IMR-90 (cell line): ENCODE measurements around the gene CDC42EP2. TPM values are rescaled to one million over a fixed set of nuclear protein-coding genes. Genes with fewer than 3 reads are reported as not detected.
A peak's percentile ranks its signal among the peaks of the same experiment; 100 is the strongest.

Experiments used
- ATAC-seq: fragments of 200-7000 bp; cut with Tn5 transposase; 2 replicates; pipeline ENCODE4 v1.9.1; 2020; ENCODE audit warnings: low read depth, mild to moderate bottlenecking, moderate library complexity
- BruUV-seq: library from RNA; stranded (reverse); fragments of 400-500 nt; replicated peaks from 2 replicates; lab custom pipeline; 2021; lab: Mats Ljungman, UMichigan
- CTCF ChIA-PET: fragments of 300-600 bp; formaldehyde crosslinking; extraction: SDS; loops from one replicate; lab custom pipeline; 2021; ENCODE audit warnings: antibody characterized with exemption; lab: Yijun Ruan, JAX
- POLR2A ChIA-PET: fragments of 300-600 bp; sonication (Branson Sonifier 250); formaldehyde crosslinking; loops from one replicate; lab custom pipeline; 2022; ENCODE audit warnings: antibody characterized with exemption; ENCODE audit not compliant: unreplicated experiment; lab: Charles Lee
- DNase-seq: peaks from one replicate; pipeline ENCODE4 v3.0.0; 2013
- H2AFZ ChIP-seq: replicated peaks from 2 replicates; pipeline ENCODE3; 2013; ENCODE audit warnings: low read length, mild to moderate bottlenecking; ENCODE audit not compliant: poor library complexity
- H2AK5ac ChIP-seq: 2 replicates; pipeline ENCODE4 v1.6.1; 2013; ENCODE audit warnings: low read depth, low read length, inconsistent platforms
- H2AK9ac ChIP-seq: replicated peaks from 2 replicates; pipeline ENCODE3; 2013; ENCODE audit warnings: mild to moderate bottlenecking, low read depth, low read length, moderate library complexity; ENCODE audit not compliant: poor library complexity
- H2BK120ac ChIP-seq: 2 replicates; pipeline ENCODE4 v1.6.1; 2013; ENCODE audit warnings: low read depth, low read length, inconsistent platforms
- H2BK15ac ChIP-seq: 3 replicates; pipeline ENCODE4 v1.6.1; 2013; ENCODE audit warnings: low read depth, low read length, inconsistent platforms
- H2BK20ac ChIP-seq: 2 replicates; pipeline ENCODE4 v1.6.1; 2013; ENCODE audit warnings: low read depth, mild to moderate bottlenecking, inconsistent platforms, low read length, moderate library complexity
- H2BK5ac ChIP-seq: 2 replicates; pipeline ENCODE4 v1.6.1; 2013; ENCODE audit warnings: mild to moderate bottlenecking, low read depth, low read length, inconsistent platforms; ENCODE audit not compliant: poor library complexity, severe bottlenecking
- H3K14ac ChIP-seq: replicated peaks from 2 replicates; pipeline ENCODE4 v1.6.1; 2013; ENCODE audit warnings: low read depth, low read length, inconsistent platforms
- H3K18ac ChIP-seq: 2 replicates; pipeline ENCODE4 v1.6.1; 2013; ENCODE audit warnings: low read depth, low read length, control low read depth
- H3K23ac ChIP-seq: 2 replicates; pipeline ENCODE4 v1.6.1; 2013; ENCODE audit warnings: low read depth, low read length, inconsistent platforms
- H3K27ac ChIP-seq: 2 replicates; pipeline ENCODE4 v1.5.1; 2013; ENCODE audit warnings: mild to moderate bottlenecking, control low read depth, low read length; ENCODE audit not compliant: insufficient read depth
- H3K27me3 ChIP-seq: 2 replicates; pipeline ENCODE4 v1.6.1; 2013; ENCODE audit warnings: low read length; ENCODE audit not compliant: control insufficient read depth, insufficient read depth
- H3K36me3 ChIP-seq: 2 replicates; pipeline ENCODE4 v1.6.1; 2013; ENCODE audit warnings: low read length, mixed read lengths; ENCODE audit not compliant: control insufficient read depth, insufficient read depth
- H3K4ac ChIP-seq: 2 replicates; pipeline ENCODE4 v1.6.1; 2013; ENCODE audit warnings: low read depth, low read length, inconsistent platforms
- H3K4me1 ChIP-seq: 2 replicates; pipeline ENCODE4 v1.6.1; 2013; ENCODE audit warnings: low read length, mixed read lengths; ENCODE audit not compliant: control insufficient read depth, insufficient read depth
- H3K4me2 ChIP-seq: 2 replicates; pipeline ENCODE4 v1.6.1; 2013; ENCODE audit warnings: low read depth, mild to moderate bottlenecking, control low read depth, low read length, moderate library complexity
- H3K4me3 ChIP-seq: 2 replicates; pipeline ENCODE4 v1.5.1; 2013; ENCODE audit warnings: low read depth, mild to moderate bottlenecking, control low read depth, low read length, moderate library complexity; ENCODE audit not compliant: insufficient read depth
- H3K56ac ChIP-seq: 2 replicates; pipeline ENCODE4 v1.6.1; 2013; ENCODE audit warnings: low read length, inconsistent platforms; ENCODE audit not compliant: insufficient read depth; ENCODE audit errors: extremely low read depth
- H3K79me1 ChIP-seq, 2 experiments: 2 replicates each; pipeline ENCODE4 v1.6.1; 2013; ENCODE audit warnings: low read length in 2 of 2, inconsistent platforms in 1 of 2, low read depth in 1 of 2
- H3K9ac ChIP-seq: 2 replicates; pipeline ENCODE4 v1.6.1; 2013; ENCODE audit warnings: low read depth, low read length, control low read depth
- H3K9me1 ChIP-seq: 2 replicates; pipeline ENCODE4 v1.6.1; 2013; ENCODE audit warnings: low read length, inconsistent platforms; ENCODE audit not compliant: insufficient read depth
- H3K9me3 ChIP-seq: 2 replicates; pipeline ENCODE4 v1.6.1; 2013; ENCODE audit warnings: low read length; ENCODE audit not compliant: control insufficient read depth, insufficient read depth
- H4K20me1 ChIP-seq: 2 replicates; pipeline ENCODE4 v1.6.1; 2013; ENCODE audit warnings: low read length, inconsistent platforms; ENCODE audit not compliant: insufficient read depth
- H4K5ac ChIP-seq: 2 replicates; pipeline ENCODE4 v1.6.1; 2013; ENCODE audit warnings: mild to moderate bottlenecking, low read depth, low read length, control low read depth
- H4K8ac ChIP-seq, 2 experiments: 2 replicates each; pipeline ENCODE4 v1.6.1; 2013; ENCODE audit warnings: low read depth in 2 of 2, low read length in 2 of 2, control low read depth in 1 of 2, inconsistent platforms in 1 of 2
- H4K91ac ChIP-seq: 2 replicates; pipeline ENCODE4 v1.6.1; 2013; ENCODE audit warnings: low read depth, low read length, inconsistent platforms; ENCODE audit not compliant: insufficient read depth
- CEBPB ChIP-seq: IDR thresholded peaks from 2 replicates; pipeline ENCODE4 v1.6.1; 2012; ENCODE audit warnings: low read depth, low read length, improper control_type of control experiment
- FOS ChIP-seq: fragments of 150-350 bp; IDR thresholded peaks from 2 replicates; pipeline ENCODE4 v1.6.1; 2016; ENCODE audit warnings: low read depth, low read length
- MAFK ChIP-seq: IDR thresholded peaks from 2 replicates; pipeline ENCODE4 v1.6.1; 2012; ENCODE audit warnings: low read depth, low read length, improper control_type of control experiment
- MAZ ChIP-seq: IDR thresholded peaks from 2 replicates; pipeline ENCODE4 v1.6.1; 2012; ENCODE audit warnings: low read depth, mild to moderate bottlenecking, low read length, improper control_type of control experiment, moderate library complexity, borderline replicate concordance
- MXI1 ChIP-seq: IDR thresholded peaks from 2 replicates; pipeline ENCODE4 v1.6.1; 2012; ENCODE audit warnings: low read depth, mild to moderate bottlenecking, low read length, moderate library complexity, borderline replicate concordance
- NFE2L2 ChIP-seq: fragments of 150-350 bp; IDR thresholded peaks from 2 replicates; pipeline ENCODE4 v1.6.1; 2016; ENCODE audit warnings: low read depth, mild to moderate bottlenecking, low read length
- RAD21 ChIP-seq: IDR thresholded peaks from 2 replicates; pipeline ENCODE4 v1.6.1; 2012; ENCODE audit warnings: low read length, improper control_type of control experiment
- RCOR1 ChIP-seq: IDR thresholded peaks from 2 replicates; pipeline ENCODE4 v1.6.1; 2012; ENCODE audit warnings: mild to moderate bottlenecking, low read length, improper control_type of control experiment; ENCODE audit not compliant: insufficient replicate concordance
- SMC3 ChIP-seq: fragments of 150-350 bp; IDR thresholded peaks from 2 replicates; pipeline ENCODE4 v1.6.1; 2016; ENCODE audit warnings: low read depth, mild to moderate bottlenecking, antibody characterized with exemption, low read length, moderate library complexity
- WGBS, 2 experiments: methylation state at CpG; one replicate each; pipeline versions ENCODE4 v1.1.5 to v1.1.7; 2013; ENCODE audit warnings: missing lambda C conversion rate in 2 of 2; ENCODE audit not compliant: insufficient read length in 1 of 2; ENCODE audit errors: extremely low coverage in 2 of 2; 5-methylcytosine and 5-hydroxymethylcytosine counted together
- dilution Hi-C: fragments of 300-500 bp; cut with HindIII; formaldehyde crosslinking; loops from one replicate; pipeline ENCODE4 v1.14.3; 2018; ENCODE audit warnings: low sequenced_read_pairs; ENCODE audit not compliant: unreplicated experiment
- in situ Hi-C: fragments of 300-500 bp; cut with MboI; formaldehyde crosslinking; loops from 3 replicates; pipeline ENCODE4 v1.14.3; 2019; ENCODE audit warnings: low sequenced_read_pairs, inconsistent platforms, mixed read lengths
- intact Hi-C: fragments of 100-400 bp; cut with micrococcal nuclease; formaldehyde crosslinking; loops from 2 replicates; pipeline ENCODE4 v1.10.0; 2022
- polyA plus RNA-seq, 3 experiments: library from polyadenylated mRNA; depleted of rRNA; stranded (reverse); fragments of >200 nt; gene quantifications; 2 replicates each; pipeline ENCODE4 v1.2.3, GENCODE V29; 2012; ENCODE audit warnings: low replicate concordance in 1 of 3
- total RNA-seq: library from RNA; depleted of rRNA; stranded (reverse); fragments of >200 nt; gene quantifications from 2 replicates; pipeline ENCODE4 v1.2.3, GENCODE V29; 2012

The CDC42EP2 gene
- total and polyA plus RNA-seq, 2 of the 4 experiments (the other 2 are of a cell fraction) = 5.2 to 27.5 TPM

DNA sequence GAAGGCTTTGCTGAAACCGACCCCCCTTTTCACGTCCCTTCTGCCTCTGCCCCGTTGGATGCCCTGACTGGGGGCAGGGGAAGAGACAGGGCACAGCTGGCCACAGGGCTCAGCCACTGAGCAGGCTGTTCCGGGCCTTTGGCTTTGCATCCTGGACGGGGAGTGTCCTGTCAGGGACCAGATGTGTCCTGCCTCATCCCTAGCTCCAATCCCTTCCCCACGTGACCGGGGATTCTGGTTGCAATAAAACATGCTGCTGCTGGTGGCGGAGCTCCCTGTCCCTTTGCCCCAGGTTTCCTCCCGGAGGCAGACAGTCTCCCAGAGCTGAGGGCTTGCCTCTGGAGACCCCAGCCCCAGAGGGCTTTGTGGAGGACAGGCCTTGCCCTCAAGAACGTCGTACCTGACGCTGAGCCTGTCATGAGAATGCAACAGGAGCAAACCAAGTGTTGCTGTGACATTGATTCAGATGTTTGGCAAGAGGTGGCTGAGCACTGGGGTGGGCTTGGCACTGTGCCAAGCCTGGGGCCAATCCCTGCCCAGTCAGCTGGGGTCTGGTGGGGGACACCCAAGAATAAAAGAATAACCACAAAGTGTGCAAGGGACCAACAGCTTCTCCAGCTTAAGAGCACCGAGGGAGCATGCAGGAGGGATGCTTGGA is 7.3 kb downstream of the CDC42EP2 start:
- H2BK120ac ChIP-seq = no peak overlapping the region
- intact Hi-C loops = no loop called here
- no peaks in the 10 kb centered on the region for H3K27me3 ChIP-seq
- H3K27ac ChIP-seq = no peak overlapping the region
- ChIA-PET POLR2A (no interaction called here), CTCF (interaction anchor here (0.7 kb wide), 1 partner anchor 47 kb away, joined by 4 read pairs; no protein-coding TSS in a partner anchor)
- 49% methylated on average over 7 of the region's 13 CpGs; no CpG with 5 or more reads in 1 of the 2 experiments for WGBS, 2 experiments
- no peak overlapping the region for H2BK15ac ChIP-seq
- H3K79me1 ChIP-seq = peaks cover 3 to 60% of the 10 kb centered on the region in 2 experiments
- H3K4ac ChIP-seq = no peak overlapping the region
- in situ Hi-C loops = no loop called here
- no peak overlapping the region for H3K56ac ChIP-seq
- H3K36me3 ChIP-seq = peaks cover 38% of the 10 kb centered on the region
- ATAC-seq = no peak
- H3K9me3 ChIP-seq = no peaks in the 10 kb centered on the region
- H2AK9ac ChIP-seq = no peak overlapping the region
- no peak overlapping the region for H4K91ac ChIP-seq
- peaks cover 73% of the 10 kb centered on the region for H4K20me1 ChIP-seq
- H2BK5ac ChIP-seq = no peak overlapping the region
- H4K5ac ChIP-seq = no peak overlapping the region
- no peak overlapping the region for H3K9ac ChIP-seq
- peaks cover 6% of the 10 kb centered on the region for H3K4me1 ChIP-seq
- no peak overlapping the region for H3K18ac ChIP-seq
- TF ChIP-seq RAD21 (no peak), RCOR1 (no peak), NFE2L2 (no peak), SMC3 (no peak), MAZ (no peak), FOS (no peak), MAFK (no peak), CEBPB (no peak), MXI1 (no peak)
- dilution Hi-C loops = no loop called here
- no peak for DNase-seq
- H2AFZ ChIP-seq = peak overlapping the region; percentile 5
- H3K4me2 ChIP-seq = no peak overlapping the region
- H3K9me1 ChIP-seq = peaks cover 9% of the 10 kb centered on the region
- H3K23ac ChIP-seq = no peak overlapping the region
- no peak overlapping the region for H2AK5ac ChIP-seq
- H3K4me3 ChIP-seq = no peak overlapping the region
- H3K14ac ChIP-seq = no peak overlapping the region
- no peak overlapping the region for H4K8ac ChIP-seq
- no peak overlapping the region for H2BK20ac ChIP-seq
- BruUV-seq = no TSS peak
